WTC11 (cell line): Measurements from ENCODE around the gene CACNA1A. TPM values are rescaled to one million over a fixed set of nuclear protein-coding genes. Genes with fewer than 3 reads are reported as not detected.
"Not testable (repeated sequence)": the region's sequence is repeated elsewhere in the genome, so short reads cannot be mapped to it uniquely, and the experiment has no call there.

Experiments used
- ATAC-seq: fragments of 200-7000 bp; cut with Tn5 transposase; 2 replicates; pipeline ENCODE4 v1.10.0; 2021; ENCODE audit warnings: mild to moderate bottlenecking, moderate library complexity
- CTCF ChIA-PET: fragments of 300-600 bp; sonication (Branson Sonifier 250); formaldehyde crosslinking; loops from one replicate; lab custom pipeline; 2021; ENCODE audit warnings: antibody characterized with exemption; lab: Charles Lee
- POLR2A ChIA-PET: fragments of 350-600 bp; sonication (Branson Sonifier 250); formaldehyde crosslinking; loops from one replicate; lab custom pipeline; 2021; ENCODE audit warnings: antibody characterized with exemption; lab: Charles Lee
- DNase-seq: peaks from one replicate; pipeline ENCODE4 v3.0.0; 2021; ENCODE audit warnings: low spot score
- H3K27ac Mint-ChIP-seq: 2 replicates; pipeline ENCODE4 v1.8.0; 2021; ENCODE audit warnings: mixed read lengths
- H3K27me3 Mint-ChIP-seq: 2 replicates; pipeline ENCODE4 v1.8.0; 2021; ENCODE audit warnings: low read depth, mild to moderate bottlenecking, moderate library complexity, mixed read lengths
- H3K36me3 Mint-ChIP-seq: 2 replicates; pipeline ENCODE4 v1.8.0; 2021; ENCODE audit warnings: mixed read lengths
- H3K4me1 Mint-ChIP-seq: 2 replicates; pipeline ENCODE4 v1.8.0; 2022; ENCODE audit warnings: mixed read lengths
- H3K4me3 Mint-ChIP-seq: 2 replicates; pipeline ENCODE4 v1.8.0; 2021; ENCODE audit warnings: mild to moderate bottlenecking, moderate library complexity, mixed read lengths
- H3K9me3 Mint-ChIP-seq: 2 replicates; pipeline ENCODE4 v1.8.0; 2021; ENCODE audit warnings: mixed read lengths
- CREM ChIP-seq: sonication (generic); formaldehyde crosslinking; IDR thresholded peaks from 2 replicates; pipeline ENCODE4 v1.8.1; 2022; ENCODE audit warnings: mild to moderate bottlenecking, missing genetic modification reagents, moderate library complexity
- ESRRA ChIP-seq: sonication (generic); formaldehyde crosslinking; IDR thresholded peaks from 2 replicates; pipeline ENCODE4 v1.8.1; 2022; ENCODE audit warnings: mild to moderate bottlenecking, missing genetic modification reagents, borderline replicate concordance
- GABPB1 ChIP-seq: sonication (generic); formaldehyde crosslinking; IDR thresholded peaks from 2 replicates; pipeline ENCODE4 v1.8.1; 2023; ENCODE audit warnings: mild to moderate bottlenecking, missing genetic modification reagents
- IRF2 ChIP-seq: sonication (generic); formaldehyde crosslinking; IDR thresholded peaks from 2 replicates; pipeline ENCODE4 v1.8.0; 2022; ENCODE audit warnings: low read depth, missing genetic modification reagents, borderline replicate concordance
- JUN ChIP-seq: sonication (generic); formaldehyde crosslinking; IDR thresholded peaks from 2 replicates; pipeline ENCODE4 v1.8.0; 2023; ENCODE audit warnings: mild to moderate bottlenecking, missing genetic modification reagents
- PRRX2 ChIP-seq: fragments of 250-450 bp; sonication (Bioruptor Pico); IDR thresholded peaks from 2 replicates; pipeline ENCODE4 v1.8.0; 2021; ENCODE audit warnings: mild to moderate bottlenecking
- RORB ChIP-seq: fragments of 250-450 bp; sonication (Bioruptor Pico); IDR thresholded peaks from 2 replicates; pipeline ENCODE4 v1.9.0; 2021; ENCODE audit warnings: mild to moderate bottlenecking
- SMAD3 ChIP-seq: sonication (generic); formaldehyde crosslinking; IDR thresholded peaks from 2 replicates; pipeline ENCODE4 v1.8.0; 2022; ENCODE audit warnings: missing genetic modification reagents, mild to moderate bottlenecking, borderline replicate concordance
- TCF7 ChIP-seq: sonication (generic); formaldehyde crosslinking; IDR thresholded peaks from 2 replicates; pipeline ENCODE4 v1.8.0; 2022; ENCODE audit warnings: mild to moderate bottlenecking, low read depth, missing genetic modification reagents, moderate library complexity
- total RNA-seq: library from RNA; stranded (reverse); gene quantifications from 3 replicates; pipeline ENCODE4 v1.2.3, GENCODE V29; 2021
- TF ChIP-seq, protein P1 (sequence below): fragments of 250-450 bp; sonication (Bioruptor Pico); IDR thresholded peaks from 2 replicates; pipeline ENCODE4 v1.9.0; 2021; ENCODE audit warnings: mild to moderate bottlenecking, borderline replicate concordance
- TF ChIP-seq, protein P2 (sequence below): sonication (generic); formaldehyde crosslinking; IDR thresholded peaks from 2 replicates; pipeline ENCODE4 v1.8.0; 2023; ENCODE audit warnings: missing genetic modification reagents, mild to moderate bottlenecking, borderline replicate concordance
- TF ChIP-seq, protein P3 (sequence below): sonication (generic); formaldehyde crosslinking; IDR thresholded peaks from 2 replicates; pipeline ENCODE4 v1.8.0; 2022; ENCODE audit warnings: mild to moderate bottlenecking, missing genetic modification reagents
- TF ChIP-seq, protein P4 (sequence below): sonication (generic); formaldehyde crosslinking; IDR thresholded peaks from 2 replicates; pipeline ENCODE4 v1.8.1; 2023; ENCODE audit warnings: mild to moderate bottlenecking, missing genetic modification reagents
- TF ChIP-seq, protein P5 (sequence below): sonication (generic); formaldehyde crosslinking; IDR thresholded peaks from 2 replicates; pipeline ENCODE4 v1.8.0; 2022; ENCODE audit warnings: mild to moderate bottlenecking, missing genetic modification reagents
- TF ChIP-seq, protein P6 (sequence below): sonication (generic); formaldehyde crosslinking; IDR thresholded peaks from 2 replicates; pipeline ENCODE4 v1.8.1; 2022; ENCODE audit warnings: mild to moderate bottlenecking, moderate library complexity, missing genetic modification reagents
- TF ChIP-seq, protein P7 (sequence below): sonication (generic); formaldehyde crosslinking; IDR thresholded peaks from 2 replicates; pipeline ENCODE4 v1.8.0; 2022; ENCODE audit warnings: mild to moderate bottlenecking, missing genetic modification reagents
- TF ChIP-seq, protein P8 (sequence below): sonication (generic); formaldehyde crosslinking; IDR thresholded peaks from 2 replicates; pipeline ENCODE4 v1.8.1; 2022; ENCODE audit warnings: low read depth, mild to moderate bottlenecking, moderate library complexity, missing genetic modification reagents, borderline replicate concordance

Gene CACNA1A
- total RNA-seq, 1 experiment from 2014 or later, result 28.9 TPM

DNA sequence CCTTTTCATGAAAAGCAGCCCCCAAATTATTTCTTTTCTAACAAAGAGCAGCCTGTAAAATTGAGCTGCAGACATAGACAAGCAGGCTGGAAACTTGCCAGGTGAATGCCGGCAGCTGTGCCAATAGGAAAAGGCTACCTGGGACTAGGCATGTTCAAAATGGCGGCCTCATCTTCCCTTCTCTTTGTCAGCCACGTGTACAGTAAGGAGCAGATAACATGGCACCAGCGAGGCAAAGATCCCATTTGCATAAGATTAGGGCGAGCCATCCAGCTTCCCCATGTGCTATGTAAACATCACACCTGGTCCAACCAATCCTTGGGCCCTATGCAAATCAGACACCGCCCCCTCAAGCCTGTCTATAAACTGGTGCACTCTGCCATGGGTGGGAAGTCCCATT is 31.2 kb upstream of the CACNA1A start:
- 0 out of 2 replicates have a peak, but pooled peaks cover 3% of the 10 kb centered on the region for H3K36me3 Mint-ChIP-seq
- peaks cover 32% of the 10 kb centered on the region for H3K27me3 Mint-ChIP-seq
- no peak overlapping the region for H3K4me3 Mint-ChIP-seq
- DNase-seq, result peak; percentile 40
- POLR2A ChIA-PET, result interaction anchor here (0.5 kb wide), 1 partner anchor 657 kb away, joined by 3 read pairs; no protein-coding TSS in a partner anchor
- peak; percentile 91 for ATAC-seq
- H3K27ac Mint-ChIP-seq, result no peak overlapping the region
- peaks cover 11% of the 10 kb centered on the region for H3K4me1 Mint-ChIP-seq
- TF ChIP-seq, protein P1, sequence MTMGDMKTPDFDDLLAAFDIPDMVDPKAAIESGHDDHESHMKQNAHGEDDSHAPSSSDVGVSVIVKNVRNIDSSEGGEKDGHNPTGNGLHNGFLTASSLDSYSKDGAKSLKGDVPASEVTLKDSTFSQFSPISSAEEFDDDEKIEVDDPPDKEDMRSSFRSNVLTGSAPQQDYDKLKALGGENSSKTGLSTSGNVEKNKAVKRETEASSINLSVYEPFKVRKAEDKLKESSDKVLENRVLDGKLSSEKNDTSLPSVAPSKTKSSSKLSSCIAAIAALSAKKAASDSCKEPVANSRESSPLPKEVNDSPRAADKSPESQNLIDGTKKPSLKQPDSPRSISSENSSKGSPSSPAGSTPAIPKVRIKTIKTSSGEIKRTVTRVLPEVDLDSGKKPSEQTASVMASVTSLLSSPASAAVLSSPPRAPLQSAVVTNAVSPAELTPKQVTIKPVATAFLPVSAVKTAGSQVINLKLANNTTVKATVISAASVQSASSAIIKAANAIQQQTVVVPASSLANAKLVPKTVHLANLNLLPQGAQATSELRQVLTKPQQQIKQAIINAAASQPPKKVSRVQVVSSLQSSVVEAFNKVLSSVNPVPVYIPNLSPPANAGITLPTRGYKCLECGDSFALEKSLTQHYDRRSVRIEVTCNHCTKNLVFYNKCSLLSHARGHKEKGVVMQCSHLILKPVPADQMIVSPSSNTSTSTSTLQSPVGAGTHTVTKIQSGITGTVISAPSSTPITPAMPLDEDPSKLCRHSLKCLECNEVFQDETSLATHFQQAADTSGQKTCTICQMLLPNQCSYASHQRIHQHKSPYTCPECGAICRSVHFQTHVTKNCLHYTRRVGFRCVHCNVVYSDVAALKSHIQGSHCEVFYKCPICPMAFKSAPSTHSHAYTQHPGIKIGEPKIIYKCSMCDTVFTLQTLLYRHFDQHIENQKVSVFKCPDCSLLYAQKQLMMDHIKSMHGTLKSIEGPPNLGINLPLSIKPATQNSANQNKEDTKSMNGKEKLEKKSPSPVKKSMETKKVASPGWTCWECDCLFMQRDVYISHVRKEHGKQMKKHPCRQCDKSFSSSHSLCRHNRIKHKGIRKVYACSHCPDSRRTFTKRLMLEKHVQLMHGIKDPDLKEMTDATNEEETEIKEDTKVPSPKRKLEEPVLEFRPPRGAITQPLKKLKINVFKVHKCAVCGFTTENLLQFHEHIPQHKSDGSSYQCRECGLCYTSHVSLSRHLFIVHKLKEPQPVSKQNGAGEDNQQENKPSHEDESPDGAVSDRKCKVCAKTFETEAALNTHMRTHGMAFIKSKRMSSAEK, result no peak
- TF ChIP-seq, protein P2, sequence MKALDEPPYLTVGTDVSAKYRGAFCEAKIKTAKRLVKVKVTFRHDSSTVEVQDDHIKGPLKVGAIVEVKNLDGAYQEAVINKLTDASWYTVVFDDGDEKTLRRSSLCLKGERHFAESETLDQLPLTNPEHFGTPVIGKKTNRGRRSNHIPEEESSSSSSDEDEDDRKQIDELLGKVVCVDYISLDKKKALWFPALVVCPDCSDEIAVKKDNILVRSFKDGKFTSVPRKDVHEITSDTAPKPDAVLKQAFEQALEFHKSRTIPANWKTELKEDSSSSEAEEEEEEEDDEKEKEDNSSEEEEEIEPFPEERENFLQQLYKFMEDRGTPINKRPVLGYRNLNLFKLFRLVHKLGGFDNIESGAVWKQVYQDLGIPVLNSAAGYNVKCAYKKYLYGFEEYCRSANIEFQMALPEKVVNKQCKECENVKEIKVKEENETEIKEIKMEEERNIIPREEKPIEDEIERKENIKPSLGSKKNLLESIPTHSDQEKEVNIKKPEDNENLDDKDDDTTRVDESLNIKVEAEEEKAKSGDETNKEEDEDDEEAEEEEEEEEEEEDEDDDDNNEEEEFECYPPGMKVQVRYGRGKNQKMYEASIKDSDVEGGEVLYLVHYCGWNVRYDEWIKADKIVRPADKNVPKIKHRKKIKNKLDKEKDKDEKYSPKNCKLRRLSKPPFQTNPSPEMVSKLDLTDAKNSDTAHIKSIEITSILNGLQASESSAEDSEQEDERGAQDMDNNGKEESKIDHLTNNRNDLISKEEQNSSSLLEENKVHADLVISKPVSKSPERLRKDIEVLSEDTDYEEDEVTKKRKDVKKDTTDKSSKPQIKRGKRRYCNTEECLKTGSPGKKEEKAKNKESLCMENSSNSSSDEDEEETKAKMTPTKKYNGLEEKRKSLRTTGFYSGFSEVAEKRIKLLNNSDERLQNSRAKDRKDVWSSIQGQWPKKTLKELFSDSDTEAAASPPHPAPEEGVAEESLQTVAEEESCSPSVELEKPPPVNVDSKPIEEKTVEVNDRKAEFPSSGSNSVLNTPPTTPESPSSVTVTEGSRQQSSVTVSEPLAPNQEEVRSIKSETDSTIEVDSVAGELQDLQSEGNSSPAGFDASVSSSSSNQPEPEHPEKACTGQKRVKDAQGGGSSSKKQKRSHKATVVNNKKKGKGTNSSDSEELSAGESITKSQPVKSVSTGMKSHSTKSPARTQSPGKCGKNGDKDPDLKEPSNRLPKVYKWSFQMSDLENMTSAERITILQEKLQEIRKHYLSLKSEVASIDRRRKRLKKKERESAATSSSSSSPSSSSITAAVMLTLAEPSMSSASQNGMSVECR (CRISPR knock-in tag), result no peak
- TF ChIP-seq RORB (CRISPR knock-in tag) (no peak), IRF2 (no peak), JUN (no peak)
- TF ChIP-seq, protein P3, sequence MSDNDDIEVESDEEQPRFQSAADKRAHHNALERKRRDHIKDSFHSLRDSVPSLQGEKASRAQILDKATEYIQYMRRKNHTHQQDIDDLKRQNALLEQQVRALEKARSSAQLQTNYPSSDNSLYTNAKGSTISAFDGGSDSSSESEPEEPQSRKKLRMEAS, result peak; percentile 76
- TF ChIP-seq, protein P4, sequence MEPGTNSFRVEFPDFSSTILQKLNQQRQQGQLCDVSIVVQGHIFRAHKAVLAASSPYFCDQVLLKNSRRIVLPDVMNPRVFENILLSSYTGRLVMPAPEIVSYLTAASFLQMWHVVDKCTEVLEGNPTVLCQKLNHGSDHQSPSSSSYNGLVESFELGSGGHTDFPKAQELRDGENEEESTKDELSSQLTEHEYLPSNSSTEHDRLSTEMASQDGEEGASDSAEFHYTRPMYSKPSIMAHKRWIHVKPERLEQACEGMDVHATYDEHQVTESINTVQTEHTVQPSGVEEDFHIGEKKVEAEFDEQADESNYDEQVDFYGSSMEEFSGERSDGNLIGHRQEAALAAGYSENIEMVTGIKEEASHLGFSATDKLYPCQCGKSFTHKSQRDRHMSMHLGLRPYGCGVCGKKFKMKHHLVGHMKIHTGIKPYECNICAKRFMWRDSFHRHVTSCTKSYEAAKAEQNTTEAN (CRISPR knock-in tag), result no peak
- CTCF ChIA-PET, result interaction anchor here (0.7 to 3.8 kb wide), 6 partner anchors 11 to 184 kb away, joined by 3 to 17 read pairs (median 4); no protein-coding TSS in a partner anchor
- H3K9me3 Mint-ChIP-seq, result peaks cover 10% of the 10 kb centered on the region

DNA sequence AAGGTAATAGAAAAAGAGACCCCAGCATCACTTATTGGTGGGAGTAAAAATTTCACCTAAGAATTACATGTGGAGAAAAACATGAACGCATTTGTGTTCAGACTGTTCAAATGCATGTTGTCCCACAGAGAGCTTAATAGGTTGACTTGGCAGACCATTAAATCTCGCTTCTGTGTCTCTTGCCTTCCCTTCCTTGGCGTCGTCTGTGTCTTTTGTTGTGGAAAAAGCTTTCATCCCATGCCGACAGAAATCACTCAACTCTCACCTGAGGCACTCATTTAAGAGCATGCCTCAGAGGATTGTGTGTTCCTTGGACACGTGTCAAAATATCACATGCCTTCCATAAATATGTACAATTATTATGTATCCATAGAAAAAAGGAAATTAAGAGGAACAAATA is 24.4 kb upstream of the CACNA1A start:
- no peak for DNase-seq
- POLR2A ChIA-PET, result interaction anchor here (0.7 kb wide), 1 partner anchor 8 kb away, joined by 3 read pairs; no protein-coding TSS in a partner anchor
- TF ChIP-seq PRRX2 (CRISPR knock-in tag) (no peak), CREM (CRISPR knock-in tag) (no peak), GABPB1 (CRISPR knock-in tag) (no peak), TCF7 (no peak), SMAD3 (no peak), ESRRA (CRISPR knock-in tag) (no peak)
- TF ChIP-seq, protein P5, sequence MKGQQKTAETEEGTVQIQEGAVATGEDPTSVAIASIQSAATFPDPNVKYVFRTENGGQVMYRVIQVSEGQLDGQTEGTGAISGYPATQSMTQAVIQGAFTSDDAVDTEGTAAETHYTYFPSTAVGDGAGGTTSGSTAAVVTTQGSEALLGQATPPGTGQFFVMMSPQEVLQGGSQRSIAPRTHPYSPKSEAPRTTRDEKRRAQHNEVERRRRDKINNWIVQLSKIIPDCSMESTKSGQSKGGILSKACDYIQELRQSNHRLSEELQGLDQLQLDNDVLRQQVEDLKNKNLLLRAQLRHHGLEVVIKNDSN (CRISPR knock-in tag), result no peak
- TF ChIP-seq, protein P6, sequence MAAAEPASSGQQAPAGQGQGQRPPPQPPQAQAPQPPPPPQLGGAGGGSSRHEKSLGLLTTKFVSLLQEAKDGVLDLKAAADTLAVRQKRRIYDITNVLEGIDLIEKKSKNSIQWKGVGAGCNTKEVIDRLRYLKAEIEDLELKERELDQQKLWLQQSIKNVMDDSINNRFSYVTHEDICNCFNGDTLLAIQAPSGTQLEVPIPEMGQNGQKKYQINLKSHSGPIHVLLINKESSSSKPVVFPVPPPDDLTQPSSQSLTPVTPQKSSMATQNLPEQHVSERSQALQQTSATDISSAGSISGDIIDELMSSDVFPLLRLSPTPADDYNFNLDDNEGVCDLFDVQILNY (CRISPR knock-in tag), result no peak
- TF ChIP-seq, protein P7, sequence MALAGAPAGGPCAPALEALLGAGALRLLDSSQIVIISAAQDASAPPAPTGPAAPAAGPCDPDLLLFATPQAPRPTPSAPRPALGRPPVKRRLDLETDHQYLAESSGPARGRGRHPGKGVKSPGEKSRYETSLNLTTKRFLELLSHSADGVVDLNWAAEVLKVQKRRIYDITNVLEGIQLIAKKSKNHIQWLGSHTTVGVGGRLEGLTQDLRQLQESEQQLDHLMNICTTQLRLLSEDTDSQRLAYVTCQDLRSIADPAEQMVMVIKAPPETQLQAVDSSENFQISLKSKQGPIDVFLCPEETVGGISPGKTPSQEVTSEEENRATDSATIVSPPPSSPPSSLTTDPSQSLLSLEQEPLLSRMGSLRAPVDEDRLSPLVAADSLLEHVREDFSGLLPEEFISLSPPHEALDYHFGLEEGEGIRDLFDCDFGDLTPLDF (CRISPR knock-in tag), result no peak
- TF ChIP-seq, protein P8, sequence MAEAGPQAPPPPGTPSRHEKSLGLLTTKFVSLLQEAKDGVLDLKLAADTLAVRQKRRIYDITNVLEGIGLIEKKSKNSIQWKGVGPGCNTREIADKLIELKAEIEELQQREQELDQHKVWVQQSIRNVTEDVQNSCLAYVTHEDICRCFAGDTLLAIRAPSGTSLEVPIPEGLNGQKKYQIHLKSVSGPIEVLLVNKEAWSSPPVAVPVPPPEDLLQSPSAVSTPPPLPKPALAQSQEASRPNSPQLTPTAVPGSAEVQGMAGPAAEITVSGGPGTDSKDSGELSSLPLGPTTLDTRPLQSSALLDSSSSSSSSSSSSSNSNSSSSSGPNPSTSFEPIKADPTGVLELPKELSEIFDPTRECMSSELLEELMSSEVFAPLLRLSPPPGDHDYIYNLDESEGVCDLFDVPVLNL, result no peak

DNA sequence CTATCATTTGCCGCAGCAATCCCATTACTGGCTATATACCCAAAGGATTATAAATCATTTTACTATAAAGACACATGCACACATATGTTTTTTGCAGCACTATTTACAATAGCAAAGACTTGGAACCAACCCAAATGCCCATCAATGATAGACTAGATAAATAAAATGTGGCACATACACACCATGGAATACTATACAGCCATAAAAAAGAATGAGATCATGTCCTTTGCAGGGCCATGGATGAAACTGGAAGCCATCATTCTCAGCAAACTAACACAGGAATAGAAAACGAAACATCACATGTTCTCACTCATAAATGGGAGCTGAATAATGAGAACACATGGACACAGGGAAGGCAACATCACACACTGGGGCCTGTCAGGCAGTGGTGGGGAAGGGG is 23.4 kb upstream of the CACNA1A start:
- not testable (repeated sequence) for H3K36me3 Mint-ChIP-seq, ATAC-seq

More for the DNA sequence above, 24.4 kb upstream of the CACNA1A start:
- CTCF ChIA-PET, result interaction anchor here (0.5 to 1.4 kb wide), 4 partner anchors 49 to 335 kb away, joined by 3 to 4 read pairs (median 4); no protein-coding TSS in a partner anchor
- no peak overlapping the region for H3K4me3 Mint-ChIP-seq
- H3K36me3 Mint-ChIP-seq, result no peaks in the 10 kb centered on the region
- no peak overlapping the region for H3K27ac Mint-ChIP-seq
- H3K4me1 Mint-ChIP-seq, result peaks cover 5% of the 10 kb centered on the region
- H3K9me3 Mint-ChIP-seq, result peaks cover 8% of the 10 kb centered on the region; the same call in 1 of the 2 replicates
- H3K27me3 Mint-ChIP-seq, result peaks cover 8% of the 10 kb centered on the region; the same call in 1 of the 2 replicates
- peak; percentile 44; the same call in 1 of the 2 replicates for ATAC-seq

More for the DNA sequence above, 23.4 kb upstream of the CACNA1A start:
- H3K4me3 Mint-ChIP-seq, H3K27ac Mint-ChIP-seq, H3K9me3 Mint-ChIP-seq, POLR2A ChIA-PET, H3K4me1 Mint-ChIP-seq, H3K27me3 Mint-ChIP-seq, DNase-seq: not testable (repeated sequence)
- CTCF ChIA-PET, result interaction anchor here (1.4 kb wide), 1 partner anchor 334 kb away, joined by 4 read pairs; no protein-coding TSS in a partner anchor
